Erythroblast (primary cell): Measurements from ENCODE around the gene SYT14.
"Not testable (repeated sequence)": the region's sequence is repeated elsewhere in the genome, so short reads cannot be mapped to it uniquely, and the experiment has no call there.

Source experiments
- GATA1 ChIP-seq: IDR thresholded peaks from 2 replicates; pipeline ENCODE4 v1.6.1; 2011; ENCODE audit warnings: low read depth, mild to moderate bottlenecking, control low read depth, low read length, moderate library complexity
- POLR2A ChIP-seq: IDR thresholded peaks from 2 replicates; pipeline ENCODE4 v1.6.1; 2011; ENCODE audit warnings: mild to moderate bottlenecking, low read length

GRCh38 chr1:209904774-209905173, 33.2 kb upstream of the SYT14 start:
- TF ChIP-seq POLR2A, GATA1: not testable (repeated sequence)
